Parathyroid adenoma (tissue), 2 donors: Measurements from ENCODE around the gene FNDC3B.
"Not testable (repeated sequence)": the region's sequence is repeated elsewhere in the genome, so short reads cannot be mapped to it uniquely, and the experiment has no call there.

Experiments used
- H2AFZ ChIP-seq: fragments of 300-600 bp; sonication (generic); one replicate; pipeline ENCODE4 v1.7.0; 2017; ENCODE audit warnings: antibody characterized with exemption, mild to moderate bottlenecking
- H3K27ac ChIP-seq: fragments of 300-600 bp; sonication (generic); one replicate; pipeline ENCODE4 v1.7.0; 2017
- H3K27me3 ChIP-seq: fragments of 300-600 bp; sonication (generic); one replicate; pipeline ENCODE4 v1.7.0; 2017; ENCODE audit warnings: low read length; ENCODE audit not compliant: control insufficient read depth, insufficient read depth
- H3K36me3 ChIP-seq: fragments of 300-600 bp; sonication (generic); one replicate; pipeline ENCODE4 v1.7.0; 2017; ENCODE audit warnings: low read length; ENCODE audit not compliant: control insufficient read depth, insufficient read depth
- H3K4me1 ChIP-seq: fragments of 300-600 bp; sonication (generic); one replicate; pipeline ENCODE4 v1.7.0; 2017; ENCODE audit warnings: control low read depth
- H3K4me2 ChIP-seq: fragments of 300-600 bp; sonication (generic); one replicate; pipeline ENCODE4 v1.7.0; 2017; ENCODE audit warnings: low read length
- H3K4me3 ChIP-seq: fragments of 300-600 bp; sonication (generic); one replicate; pipeline ENCODE4 v1.7.0; 2017; ENCODE audit warnings: low read depth, low read length
- H3K79me2 ChIP-seq: fragments of 300-600 bp; sonication (generic); one replicate; pipeline ENCODE4 v1.7.0; 2017; ENCODE audit warnings: control low read depth
- H3K9ac ChIP-seq: fragments of 300-600 bp; sonication (generic); one replicate; pipeline ENCODE4 v1.7.0; 2017; ENCODE audit warnings: mild to moderate bottlenecking
- H3K9me3 ChIP-seq: fragments of 300-600 bp; sonication (generic); one replicate; pipeline ENCODE4 v1.7.0; 2017; ENCODE audit warnings: low read length; ENCODE audit not compliant: control insufficient read depth
- TF ChIP-seq, protein P1 (sequence below): fragments of 300-600 bp; sonication (generic); IDR thresholded peaks from one replicate; pipeline ENCODE4 v1.7.0; 2017; ENCODE audit warnings: antibody characterized with exemption, mild to moderate bottlenecking
- donor health status: primary hyperparathyroidism.

FNDC3B gene

GRCh38 chr3:172238188-172238587 is 198.8 kb downstream of the FNDC3B start:
- Histone ChIP-seq H3K79me2 (peaks cover 20% of the 10 kb centered on the region), H3K9me3 (no peaks in the 10 kb centered on the region), H3K4me3 (no peak overlapping the region), H3K4me2 (no peak overlapping the region), H3K27ac (no peak overlapping the region), H2AFZ (no peak overlapping the region), H3K36me3 (no peaks in the 10 kb centered on the region), H3K9ac (no peak overlapping the region), H3K4me1 (no peaks in the 10 kb centered on the region), H3K27me3 (no peaks in the 10 kb centered on the region)
- TF ChIP-seq, protein P1, sequence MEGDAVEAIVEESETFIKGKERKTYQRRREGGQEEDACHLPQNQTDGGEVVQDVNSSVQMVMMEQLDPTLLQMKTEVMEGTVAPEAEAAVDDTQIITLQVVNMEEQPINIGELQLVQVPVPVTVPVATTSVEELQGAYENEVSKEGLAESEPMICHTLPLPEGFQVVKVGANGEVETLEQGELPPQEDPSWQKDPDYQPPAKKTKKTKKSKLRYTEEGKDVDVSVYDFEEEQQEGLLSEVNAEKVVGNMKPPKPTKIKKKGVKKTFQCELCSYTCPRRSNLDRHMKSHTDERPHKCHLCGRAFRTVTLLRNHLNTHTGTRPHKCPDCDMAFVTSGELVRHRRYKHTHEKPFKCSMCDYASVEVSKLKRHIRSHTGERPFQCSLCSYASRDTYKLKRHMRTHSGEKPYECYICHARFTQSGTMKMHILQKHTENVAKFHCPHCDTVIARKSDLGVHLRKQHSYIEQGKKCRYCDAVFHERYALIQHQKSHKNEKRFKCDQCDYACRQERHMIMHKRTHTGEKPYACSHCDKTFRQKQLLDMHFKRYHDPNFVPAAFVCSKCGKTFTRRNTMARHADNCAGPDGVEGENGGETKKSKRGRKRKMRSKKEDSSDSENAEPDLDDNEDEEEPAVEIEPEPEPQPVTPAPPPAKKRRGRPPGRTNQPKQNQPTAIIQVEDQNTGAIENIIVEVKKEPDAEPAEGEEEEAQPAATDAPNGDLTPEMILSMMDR = no peak

DNA sequence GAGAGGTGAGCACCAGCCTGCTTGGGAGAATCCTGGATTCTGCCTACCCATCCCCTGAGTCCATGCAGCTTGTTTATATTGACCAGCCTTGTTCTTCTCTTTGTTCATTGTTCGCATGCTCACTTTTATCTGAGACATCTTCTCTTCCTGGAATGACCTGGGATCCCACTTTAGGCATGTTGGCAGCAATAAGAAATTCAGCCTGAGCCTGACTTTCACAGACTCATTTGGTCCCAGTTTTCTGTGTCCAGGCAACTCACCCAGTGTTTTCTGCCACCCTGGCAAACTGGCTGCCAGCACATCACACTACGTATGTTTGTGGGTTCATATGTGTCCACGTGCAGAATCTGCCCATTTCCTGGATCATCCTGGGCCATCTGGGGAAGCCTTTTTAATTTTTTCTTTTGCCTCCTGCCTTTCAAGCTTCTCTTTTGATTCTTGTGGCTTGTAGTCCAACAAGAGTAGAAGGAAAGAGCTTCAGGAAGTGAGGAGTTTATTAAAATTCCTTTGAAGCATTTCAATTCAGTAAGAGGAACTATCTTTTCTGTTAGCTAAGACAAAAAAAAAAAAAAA is 199.9 kb downstream of the FNDC3B start:
- H3K79me2 ChIP-seq = peaks cover 11% of the 10 kb centered on the region
- H3K36me3 ChIP-seq = no peaks in the 10 kb centered on the region
- H3K4me1 ChIP-seq = no peaks in the 10 kb centered on the region
- TF ChIP-seq, protein P1 = no peak
- no peak overlapping the region for H3K9ac ChIP-seq
- no peak overlapping the region for H3K4me3 ChIP-seq
- no peak overlapping the region for H3K27ac ChIP-seq
- no peak overlapping the region for H3K4me2 ChIP-seq
- no peaks in the 10 kb centered on the region for H3K9me3 ChIP-seq
- H3K27me3 ChIP-seq = no peaks in the 10 kb centered on the region
- no peak overlapping the region for H2AFZ ChIP-seq

DNA sequence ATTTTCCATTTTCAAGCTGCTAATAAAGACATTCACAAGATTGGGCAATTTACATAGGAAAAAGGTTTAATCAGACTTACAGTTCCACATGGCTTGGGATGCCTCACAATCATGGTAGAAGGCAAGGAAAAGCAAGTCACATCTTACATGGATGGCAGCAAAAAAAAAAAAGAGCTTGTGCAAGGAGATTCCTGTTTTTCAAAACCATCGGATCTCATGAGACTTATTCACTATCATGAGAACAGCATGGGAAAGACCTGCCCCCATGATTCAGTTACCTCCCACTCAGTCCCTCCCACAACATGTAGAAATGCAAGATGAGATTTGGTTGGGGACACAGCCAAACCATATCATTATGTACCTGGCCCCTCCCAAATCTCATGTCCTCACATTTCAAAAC is 202.0 kb downstream of the FNDC3B start:
- Histone ChIP-seq H3K27me3 (no peaks in the 10 kb centered on the region), H3K9ac (no peak overlapping the region), H3K79me2 (peaks cover 14% of the 10 kb centered on the region), H3K36me3 (no peaks in the 10 kb centered on the region), H3K4me3 (no peak overlapping the region), H3K4me2 (no peak overlapping the region), H3K4me1 (peaks cover 7% of the 10 kb centered on the region), H3K27ac (no peak overlapping the region), H3K9me3 (no peaks in the 10 kb centered on the region), H2AFZ (no peak overlapping the region)
- TF ChIP-seq, protein P1 = no peak

GRCh38 chr3:172242471-172242870 is 203.1 kb downstream of the FNDC3B start:
- H2AFZ ChIP-seq, H3K27ac ChIP-seq, H3K4me3 ChIP-seq, H3K36me3 ChIP-seq, H3K9ac ChIP-seq, H3K4me2 ChIP-seq, H3K9me3 ChIP-seq, H3K27me3 ChIP-seq: not testable (repeated sequence)
- H3K4me1 ChIP-seq = peaks cover 12% of the 10 kb centered on the region
- peaks cover 14% of the 10 kb centered on the region for H3K79me2 ChIP-seq

GRCh38 chr3:172243376-172243775 is 204.0 kb downstream of the FNDC3B start:
- H2AFZ ChIP-seq, H3K9me3 ChIP-seq, H3K4me3 ChIP-seq, H3K27me3 ChIP-seq, H3K27ac ChIP-seq, H3K4me2 ChIP-seq, H3K9ac ChIP-seq, H3K36me3 ChIP-seq: not testable (repeated sequence)
- Histone ChIP-seq H3K4me1 (peaks cover 12% of the 10 kb centered on the region), H3K79me2 (peaks cover 14% of the 10 kb centered on the region)

GRCh38 chr3:172244011-172244410 is 204.6 kb downstream of the FNDC3B start:
- peaks cover 15% of the 10 kb centered on the region for H3K79me2 ChIP-seq
- peaks cover 12% of the 10 kb centered on the region for H3K4me1 ChIP-seq
- H3K27ac ChIP-seq = no peak overlapping the region
- TF ChIP-seq, protein P1 = no peak
- H3K9ac ChIP-seq = no peak overlapping the region
- H3K36me3 ChIP-seq = no peaks in the 10 kb centered on the region
- no peak overlapping the region for H3K4me3 ChIP-seq
- no peaks in the 10 kb centered on the region for H3K27me3 ChIP-seq
- H3K9me3 ChIP-seq = no peaks in the 10 kb centered on the region
- H3K4me2 ChIP-seq = no peak overlapping the region
- H2AFZ ChIP-seq = no peak overlapping the region
